ENCODE measurements around the gene HES1. TPM values are rescaled to one million over a fixed set of nuclear protein-coding genes. Genes with fewer than 3 reads are reported as not detected.

HES1 gene
- total RNA-seq, 4 donors from 2014 or later = 14.7 to 52.7 (median 27.7) TPM

GRCh38 chr3:194187233-194187944 is 51.4 kb downstream of the HES1 start:
- no peaks in the 10 kb centered on the region for H3K36me3 ChIP-seq
- 65 to 68% methylated on average over 7 of the region's 7 CpGs for WGBS, 2 donors
- no peak overlapping the region for H3K27ac ChIP-seq
- peaks cover 0 to 15% (median 0%) of the 10 kb centered on the region in 4 donors for H3K4me1 ChIP-seq
- H3K4me3 ChIP-seq = no peak overlapping the region
- TF ChIP-seq POLR2A (IDR thresholded peaks at IDR 0.05) (no peak), EP300 (IDR thresholded peaks at IDR 0.05) (no peak), CTCF (IDR thresholded peaks at IDR 0.05) (no peak)
- no peak for DNase-seq (ENCODE audit: low spot score in 2 of 2)
- H3K27me3 ChIP-seq = no peaks in the 10 kb centered on the region
- no peaks in the 10 kb centered on the region for H3K9me3 ChIP-seq

Small RNA genes lying within 50 kb of the gene (small RNA-seq; reads per million reads assigned to genes)
- not detected for gene RN7SL215P

Other genes with a start within 250 kb of the HES1 start
- not detected for gene CPN2, start 215.2 kb downstream of the HES1 start, total RNA-seq
- not detected for gene LRRC15, start 233.6 kb downstream of the HES1 start, total RNA-seq

Data from tibial nerve (tissue), 4 donors.